HepG2 (cell line): ENCODE data around the gene PHF3. TPM values are rescaled to one million over a fixed set of nuclear protein-coding genes. Genes with fewer than 3 reads are reported as not detected.
A peak's percentile ranks its signal among the peaks of the same experiment; 100 is the strongest.

Source experiments
- ATAC-seq: fragments of 200-7000 bp; cut with Tn5 transposase; 3 replicates; pipeline ENCODE4 v1.9.1; 2020; ENCODE audit warnings: mild to moderate bottlenecking, moderate library complexity
- BruUV-seq: library from RNA; stranded (reverse); fragments of 400-500 nt; replicated peaks from 2 replicates; lab custom pipeline; 2021; lab: Mats Ljungman, UMichigan
- CTCF ChIA-PET: fragments of 300-600 bp; formaldehyde crosslinking; extraction: SDS; loops from one replicate; lab custom pipeline; 2021; ENCODE audit warnings: low total read pairs, inconsistent platforms, low intra/inter-chr PET ratio; lab: Yijun Ruan, JAX
- POLR2A ChIA-PET: fragments of 350-600 bp; sonication (Branson Sonifier 250); formaldehyde crosslinking; loops from one replicate; lab custom pipeline; 2020; ENCODE audit warnings: antibody characterized with exemption, inconsistent platforms; lab: Yijun Ruan, JAX
- DNase-seq: peaks from one replicate; pipeline ENCODE4 v3.0.0-alpha.2; 2015; ENCODE audit warnings: low spot score
- FAIRE-seq: peaks from 3 replicates; lab custom pipeline; 2011; peaks lifted over from hg19 to GRCh38; lab: Jason Lieb, UNC
- H2AFZ ChIP-seq: one replicate; pipeline ENCODE4 v1.6.1; 2011; ENCODE audit warnings: low read length, inconsistent platforms
- H3K27ac ChIP-seq: fragments of 300-600 bp; 3 replicates; pipeline ENCODE4 v1.8.0; 2011; ENCODE audit warnings: mixed run types, mild to moderate bottlenecking, mixed read lengths, low read length, inconsistent platforms; ENCODE audit not compliant: insufficient read depth; ENCODE audit errors: extremely low read length
- H3K27me3 ChIP-seq, 2 experiments: fragments of 200-600 bp in 1 of 2; 2 replicates in 1 of 2; 3 replicates in 1 of 2; pipeline versions ENCODE4 v1.6.0 to v1.8.0; 2011; ENCODE audit warnings: low read length in 2 of 2, mild to moderate bottlenecking in 2 of 2, moderate library complexity in 2 of 2, inconsistent platforms in 1 of 2; ENCODE audit not compliant: insufficient read depth in 2 of 2, control insufficient read depth in 1 of 2
- H3K36me3 ChIP-seq, 2 experiments: fragments of 200-600 bp in 1 of 2; replicated peaks in 1 of 2; 2 replicates in 1 of 2; 3 replicates in 1 of 2; pipeline versions ENCODE4 v1.5.1 to v1.8.0; 2011; ENCODE audit warnings: low read length in 2 of 2, inconsistent platforms in 1 of 2; ENCODE audit not compliant: insufficient read depth in 2 of 2, control insufficient read depth in 1 of 2
- H3K4me1 ChIP-seq: 2 replicates; pipeline ENCODE4 v1.5.1; 2012; ENCODE audit warnings: low read length, inconsistent platforms; ENCODE audit not compliant: insufficient read depth
- H3K4me2 ChIP-seq: 2 replicates; pipeline ENCODE4 v1.6.0; 2011; ENCODE audit warnings: low read depth, low read length, inconsistent platforms
- H3K4me3 ChIP-seq, 3 experiments: fragments of 200-600 bp in 1 of 3; sonication (generic), shearing (Covaris generic) in 1 of 3; replicated peaks in 1 of 3; 2 replicates each; pipeline ENCODE4 v1.5.1; 2011 to 2016; ENCODE audit warnings: low read length in 3 of 3, inconsistent platforms in 2 of 3, low read depth in 2 of 3, mild to moderate bottlenecking in 2 of 3, control low read depth in 1 of 3, mixed read lengths in 1 of 3; ENCODE audit not compliant: insufficient read depth in 1 of 3
- H3K79me2 ChIP-seq: one replicate; pipeline ENCODE4 v1.6.1; 2011; ENCODE audit warnings: low read length, inconsistent platforms; ENCODE audit not compliant: insufficient read depth
- H3K9ac ChIP-seq: 2 replicates; pipeline ENCODE4 v1.6.0; 2011; ENCODE audit warnings: mild to moderate bottlenecking, low read depth, low read length, inconsistent platforms; ENCODE audit not compliant: insufficient read depth
- H3K9me3 ChIP-seq: 2 replicates; pipeline ENCODE4 v1.5.1; 2012; ENCODE audit warnings: mild to moderate bottlenecking, low read length
- H4K20me1 ChIP-seq: 2 replicates; pipeline ENCODE4 v1.6.0; 2011; ENCODE audit warnings: inconsistent platforms, mild to moderate bottlenecking, low read length, moderate library complexity; ENCODE audit not compliant: insufficient read depth
- CEBPB ChIP-seq: IDR thresholded peaks from 2 replicates; pipeline ENCODE4 v1.6.1; 2011; ENCODE audit warnings: low read depth, low read length, improper control_type of control experiment, borderline replicate concordance
- CHD4 ChIP-seq: fragments of 200-600 bp; sonication (generic); IDR thresholded peaks from 2 replicates; pipeline ENCODE4 v1.7.0; 2017; ENCODE audit warnings: mild to moderate bottlenecking, low read length, borderline replicate concordance
- HBP1 ChIP-seq: IDR thresholded peaks from 2 replicates; pipeline ENCODE4 v1.6.1; 2016; ENCODE audit warnings: low read depth, control low read depth
- PRDM4 ChIP-seq: sonication (generic); formaldehyde crosslinking; IDR thresholded peaks from 2 replicates; pipeline ENCODE4 v1.9.0; 2021; ENCODE audit warnings: missing genetic modification reagents, borderline replicate concordance
- RBM22 ChIP-seq: fragments of 200-400 bp; formaldehyde crosslinking; optimal IDR thresholded peaks from 2 replicates; pipeline ENCODE3; 2017; ENCODE audit warnings: mild to moderate bottlenecking, low read length, moderate library complexity
- SMAD3 ChIP-seq: sonication (generic); formaldehyde crosslinking; IDR thresholded peaks from 2 replicates; pipeline ENCODE4 v1.4.0; 2020; ENCODE audit warnings: missing genetic modification reagents
- YEATS4 ChIP-seq: sonication (generic); formaldehyde crosslinking; IDR thresholded peaks from 2 replicates; pipeline ENCODE4 v1.4.0; 2020; ENCODE audit warnings: missing genetic modification reagents, borderline replicate concordance
- ZNF383 ChIP-seq: sonication (generic); formaldehyde crosslinking; IDR thresholded peaks from 2 replicates; pipeline ENCODE4 v1.4.0; 2020; ENCODE audit warnings: missing genetic modification reagents, mild to moderate bottlenecking, borderline replicate concordance
- ZNF589 ChIP-seq: sonication (generic); formaldehyde crosslinking; conservative IDR thresholded peaks from 2 replicates; pipeline ENCODE4 v1.8.0; 2022; ENCODE audit warnings: mild to moderate bottlenecking, moderate library complexity, missing genetic modification reagents
- ZNF691 ChIP-seq: sonication (generic); formaldehyde crosslinking; IDR thresholded peaks from 2 replicates; pipeline ENCODE4 v1.4.0; 2020; ENCODE audit warnings: missing genetic modification reagents, low read depth, mild to moderate bottlenecking, borderline replicate concordance
- ZNF850 ChIP-seq: sonication (generic); formaldehyde crosslinking; conservative IDR thresholded peaks from 2 replicates; pipeline ENCODE4 v1.9.0; 2021; ENCODE audit warnings: mild to moderate bottlenecking, missing genetic modification reagents
- WGBS: methylation state at CpG from one replicate; pipeline ENCODE4 v1.1.6; 2017; ENCODE audit warnings: low lambda C conversion rate; 5-methylcytosine and 5-hydroxymethylcytosine counted together
- in situ Hi-C: cut with HindIII; loops from 2 replicates; pipeline ENCODE4 v1.10.0; 2017; ENCODE audit warnings: low pct_unique_long_range_greater_than_20kb; ENCODE audit not compliant: extremely low pct_ligation_motif_present
- intact Hi-C: fragments of 100-400 bp; cut with micrococcal nuclease; formaldehyde crosslinking; loops from one replicate; pipeline ENCODE4 v1.10.0; 2022; ENCODE audit not compliant: unreplicated experiment
- polyA plus RNA-seq, 8 experiments: library from polyadenylated mRNA; depleted of rRNA in 3 of 8; stranded (reverse) in 7 of 8; unstranded in 1 of 8; fragments of >200 nt; fragmentation: Illumina TruSeq in 4 of 8; extraction: Trizol in 4 of 8; gene quantifications; 2 replicates each; pipeline versions ENCODE4 v1.2.1 to v1.2.3, GENCODE V29; 2011 to 2016; ENCODE audit warnings: low read depth in 4 of 8, missing spikeins in 1 of 8, mixed read lengths in 1 of 8; ENCODE audit not compliant: insufficient read depth in 1 of 8
- total RNA-seq, 5 experiments: library from RNA; depleted of rRNA; stranded (reverse); fragments of >200 nt; fragmentation: Illumina TruSeq; extraction: Trizol; gene quantifications; 2 replicates each; pipeline ENCODE4 v1.2.3, GENCODE V29; 2016; ENCODE audit warnings: low read depth in 1 of 5
- TF ChIP-seq, protein P1 (sequence below): sonication (generic); formaldehyde crosslinking; conservative IDR thresholded peaks from 2 replicates; pipeline ENCODE4 v1.5.0; 2020; ENCODE audit warnings: missing genetic modification reagents

Gene PHF3
- total and polyA plus RNA-seq, 2 of the 13 experiments (the other 11 are each of a cell fraction or from before 2014, with no cell fraction given) = 19.8 to 70.4 TPM

- ChIA-PET POLR2A (no interaction called here), CTCF (no interaction called here)
- WGBS = 98% methylated on average over 6 of the region's 6 CpGs
- no peaks in the 10 kb centered on the region for H3K9me3 ChIP-seq
- peaks cover 16% of the 10 kb centered on the region for H3K4me1 ChIP-seq
- H3K27ac ChIP-seq = no peak overlapping the region
- no peak overlapping the region for H3K4me2 ChIP-seq
- intact Hi-C loops (no loop called here), in situ Hi-C loops (no loop called here)
- no peaks in the 10 kb centered on the region for H4K20me1 ChIP-seq
- no peak for FAIRE-seq
- H3K4me3 ChIP-seq = no peak overlapping the region
- H3K79me2 ChIP-seq = no peaks in the 10 kb centered on the region
- H3K36me3 ChIP-seq = peaks cover 17 to 40% of the 10 kb centered on the region in 2 experiments
- no peaks in the 10 kb centered on the region for H3K27me3 ChIP-seq
- no TSS peak for BruUV-seq
- no peak for DNase-seq
- no peak overlapping the region for H2AFZ ChIP-seq
- no peak overlapping the region for H3K9ac ChIP-seq
- ATAC-seq = no peak
- TF ChIP-seq CHD4 (no peak), ZNF589 (CRISPR knock-in tag) (no peak), ZNF383 (CRISPR knock-in tag) (no peak), PRDM4 (CRISPR knock-in tag) (no peak), SMAD3 (CRISPR knock-in tag) (no peak), ZNF691 (CRISPR knock-in tag) (no peak), CEBPB (no peak), ZNF850 (CRISPR knock-in tag) (0 out of 2 replicates have a peak, but pooled peaks have one; percentile 42), RBM22 (peak; percentile 88), YEATS4 (no peak), HBP1 (no peak)
- TF ChIP-seq, protein P1, sequence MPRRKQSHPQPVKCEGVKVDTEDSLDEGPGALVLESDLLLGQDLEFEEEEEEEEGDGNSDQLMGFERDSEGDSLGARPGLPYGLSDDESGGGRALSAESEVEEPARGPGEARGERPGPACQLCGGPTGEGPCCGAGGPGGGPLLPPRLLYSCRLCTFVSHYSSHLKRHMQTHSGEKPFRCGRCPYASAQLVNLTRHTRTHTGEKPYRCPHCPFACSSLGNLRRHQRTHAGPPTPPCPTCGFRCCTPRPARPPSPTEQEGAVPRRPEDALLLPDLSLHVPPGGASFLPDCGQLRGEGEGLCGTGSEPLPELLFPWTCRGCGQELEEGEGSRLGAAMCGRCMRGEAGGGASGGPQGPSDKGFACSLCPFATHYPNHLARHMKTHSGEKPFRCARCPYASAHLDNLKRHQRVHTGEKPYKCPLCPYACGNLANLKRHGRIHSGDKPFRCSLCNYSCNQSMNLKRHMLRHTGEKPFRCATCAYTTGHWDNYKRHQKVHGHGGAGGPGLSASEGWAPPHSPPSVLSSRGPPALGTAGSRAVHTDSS (CRISPR knock-in tag) = no peak
Observed at GRCh38 chr6:63713332-63713731, 77.7 kb downstream of the PHF3 start.
